GM21723 (cell line): ENCODE measurements around the gene UMPS.

Experiments used
- ATAC-seq: cut with Tn5 transposase; IDR thresholded peaks from one replicate; pipeline ENCODE4 v1.9.1; 2021; ENCODE audit warnings: mild to moderate bottlenecking, moderate library complexity; ENCODE audit not compliant: unreplicated experiment

UMPS gene

GRCh38 chr3:124762661-124763011 lies 32.4 kb downstream of the UMPS start:
- ATAC-seq: no peak

- ATAC-seq: no peak
These were observed 33.0 kb downstream of the UMPS start for GRCh38 chr3:124763206-124763605.

- no peak for ATAC-seq
These were observed 33.5 kb downstream of the UMPS start for GRCh38 chr3:124763644-124764358.

- ATAC-seq: no peak
These were observed 34.5 kb downstream of the UMPS start for GRCh38 chr3:124764746-124765145.

- no peak for ATAC-seq
These were observed 35.1 kb downstream of the UMPS start for GRCh38 chr3:124765197-124765840.

GRCh38 chr3:124766113-124767095 lies 36.2 kb downstream of the UMPS start:
- no peak for ATAC-seq

- no peak for ATAC-seq
These were observed 37.0 kb downstream of the UMPS start for GRCh38 chr3:124767264-124767663.

- ATAC-seq: no peak
These were observed 37.4 kb downstream of the UMPS start for GRCh38 chr3:124767691-124768090.

- ATAC-seq: no peak
These were observed 38.6 kb downstream of the UMPS start for GRCh38 chr3:124768812-124769211.

- ATAC-seq: no peak
These were observed 39.2 kb downstream of the UMPS start for GRCh38 chr3:124769462-124769861.

GRCh38 chr3:124770336-124771082 lies 40.3 kb downstream of the UMPS start:
- no peak for ATAC-seq

GRCh38 chr3:124771083-124771445 lies 40.8 kb downstream of the UMPS start:
- ATAC-seq: no peak

GRCh38 chr3:124772081-124772831 lies 42.0 kb downstream of the UMPS start:
- no peak for ATAC-seq

GRCh38 chr3:124773351-124774326 lies 43.4 kb downstream of the UMPS start:
- no peak for ATAC-seq

- ATAC-seq: no peak
These were observed 44.1 kb downstream of the UMPS start for GRCh38 chr3:124774327-124774718.

GRCh38 chr3:124774841-124775402 lies 44.7 kb downstream of the UMPS start:
- no peak for ATAC-seq

GRCh38 chr3:124775877-124776276 lies 45.6 kb downstream of the UMPS start:
- no peak for ATAC-seq

GRCh38 chr3:124776856-124777255 lies 46.6 kb downstream of the UMPS start:
- no peak for ATAC-seq
